ENCODE results near the gene LGR4. TPM values are rescaled to one million over a fixed set of nuclear protein-coding genes. Genes with fewer than 3 reads are reported as not detected.
A peak's percentile ranks its signal among the peaks of the same experiment; 100 is the strongest.

Gene LGR4
- total RNA-seq, 4 donors from 2014 or later = 18.1 to 31.5 (median 26.1) TPM

- TF ChIP-seq, protein P1, sequence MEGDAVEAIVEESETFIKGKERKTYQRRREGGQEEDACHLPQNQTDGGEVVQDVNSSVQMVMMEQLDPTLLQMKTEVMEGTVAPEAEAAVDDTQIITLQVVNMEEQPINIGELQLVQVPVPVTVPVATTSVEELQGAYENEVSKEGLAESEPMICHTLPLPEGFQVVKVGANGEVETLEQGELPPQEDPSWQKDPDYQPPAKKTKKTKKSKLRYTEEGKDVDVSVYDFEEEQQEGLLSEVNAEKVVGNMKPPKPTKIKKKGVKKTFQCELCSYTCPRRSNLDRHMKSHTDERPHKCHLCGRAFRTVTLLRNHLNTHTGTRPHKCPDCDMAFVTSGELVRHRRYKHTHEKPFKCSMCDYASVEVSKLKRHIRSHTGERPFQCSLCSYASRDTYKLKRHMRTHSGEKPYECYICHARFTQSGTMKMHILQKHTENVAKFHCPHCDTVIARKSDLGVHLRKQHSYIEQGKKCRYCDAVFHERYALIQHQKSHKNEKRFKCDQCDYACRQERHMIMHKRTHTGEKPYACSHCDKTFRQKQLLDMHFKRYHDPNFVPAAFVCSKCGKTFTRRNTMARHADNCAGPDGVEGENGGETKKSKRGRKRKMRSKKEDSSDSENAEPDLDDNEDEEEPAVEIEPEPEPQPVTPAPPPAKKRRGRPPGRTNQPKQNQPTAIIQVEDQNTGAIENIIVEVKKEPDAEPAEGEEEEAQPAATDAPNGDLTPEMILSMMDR (IDR thresholded peaks at IDR 0.05) = no peak
- DNase-seq (ENCODE audit: low spot score) (no peak), ATAC-seq (ENCODE audit: low FRiP score) (no peak)
Observed at GRCh38 chr11:27370374-27370773, 102.2 kb downstream of the LGR4 start.

GRCh38 chr11:27367881-27368280 lies 104.7 kb downstream of the LGR4 start:
- DNase-seq (ENCODE audit: low spot score) (no peak), ATAC-seq (ENCODE audit: low FRiP score) (no peak)
- TF ChIP-seq, protein P1 (IDR thresholded peaks at IDR 0.05) = no peak

DNA sequence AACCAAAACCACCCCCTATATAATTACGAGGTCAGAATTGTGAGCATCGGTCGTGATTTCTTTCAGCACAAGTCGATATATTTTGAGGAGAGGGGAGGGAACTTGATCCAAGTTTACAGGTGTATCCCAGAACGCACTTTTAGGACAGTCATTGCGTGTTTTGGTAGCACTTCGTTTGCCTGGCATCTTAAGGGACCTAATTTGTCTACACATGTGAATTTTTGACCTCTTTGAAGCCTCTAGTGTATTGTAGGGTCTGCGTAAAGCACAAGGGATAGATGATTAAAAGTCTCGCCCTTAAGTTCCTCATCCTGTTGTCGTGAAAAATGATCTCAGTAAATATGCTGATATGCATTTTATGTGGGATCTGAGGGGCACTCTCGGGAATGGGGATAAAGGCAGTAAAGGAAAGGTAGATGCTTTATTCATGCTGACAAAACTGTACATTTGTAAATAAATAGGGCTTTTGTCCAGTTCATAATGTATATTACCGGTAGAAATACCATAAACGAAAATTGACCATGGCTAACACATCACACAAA lies 108.9 kb downstream of the LGR4 start:
- DNase-seq (ENCODE audit: low spot score) (no peak), ATAC-seq (ENCODE audit: low FRiP score) (no peak)
- TF ChIP-seq, protein P1 (IDR thresholded peaks at IDR 0.05) = no peak

- DNase-seq (ENCODE audit: low spot score) (peak; percentile 68), ATAC-seq (ENCODE audit: low FRiP score) (peak; percentile 98)
- TF ChIP-seq, protein P1 (IDR thresholded peaks at IDR 0.05) = no peak
Observed at GRCh38 chr11:27362749-27363575, 109.6 kb downstream of the LGR4 start, which contains the start of gene CCDC34. TSS of gene CCDC34 (minus strand) at chr11:27363215. CDS start at chr11:27363194, 21 bp downstream.

- TF ChIP-seq, protein P1 (IDR thresholded peaks at IDR 0.05) = no peak
- ATAC-seq (ENCODE audit: low FRiP score) = no peak
- DNase-seq (ENCODE audit: low spot score) = no peak
Observed at GRCh38 chr11:27361649-27362431, 110.8 kb downstream of the LGR4 start.

GRCh38 chr11:27358296-27358695 lies 114.3 kb downstream of the LGR4 start:
- no peak for ATAC-seq (ENCODE audit: low FRiP score)
- no peak for DNase-seq (ENCODE audit: low spot score)
- TF ChIP-seq, protein P1 (IDR thresholded peaks at IDR 0.05) = no peak
